Measurements from ENCODE around the gene TFR2. TPM values are rescaled to one million over a fixed set of nuclear protein-coding genes. Genes with fewer than 3 reads are reported as not detected.

The TFR2 gene
- total RNA-seq, 4 donors from 2014 or later = 0.81 to 3.9 (median 1.3) TPM

- no peaks in the 10 kb centered on the region for H3K9me3 ChIP-seq
- peaks cover 84% of the 10 kb centered on the region for H3K36me3 ChIP-seq
- no peak overlapping the region for H3K27ac ChIP-seq
- H3K27me3 ChIP-seq = no peaks in the 10 kb centered on the region
- TF ChIP-seq POLR2AphosphoS5 (IDR thresholded peaks at IDR 0.05) = no peak
- TF ChIP-seq, protein P1, sequence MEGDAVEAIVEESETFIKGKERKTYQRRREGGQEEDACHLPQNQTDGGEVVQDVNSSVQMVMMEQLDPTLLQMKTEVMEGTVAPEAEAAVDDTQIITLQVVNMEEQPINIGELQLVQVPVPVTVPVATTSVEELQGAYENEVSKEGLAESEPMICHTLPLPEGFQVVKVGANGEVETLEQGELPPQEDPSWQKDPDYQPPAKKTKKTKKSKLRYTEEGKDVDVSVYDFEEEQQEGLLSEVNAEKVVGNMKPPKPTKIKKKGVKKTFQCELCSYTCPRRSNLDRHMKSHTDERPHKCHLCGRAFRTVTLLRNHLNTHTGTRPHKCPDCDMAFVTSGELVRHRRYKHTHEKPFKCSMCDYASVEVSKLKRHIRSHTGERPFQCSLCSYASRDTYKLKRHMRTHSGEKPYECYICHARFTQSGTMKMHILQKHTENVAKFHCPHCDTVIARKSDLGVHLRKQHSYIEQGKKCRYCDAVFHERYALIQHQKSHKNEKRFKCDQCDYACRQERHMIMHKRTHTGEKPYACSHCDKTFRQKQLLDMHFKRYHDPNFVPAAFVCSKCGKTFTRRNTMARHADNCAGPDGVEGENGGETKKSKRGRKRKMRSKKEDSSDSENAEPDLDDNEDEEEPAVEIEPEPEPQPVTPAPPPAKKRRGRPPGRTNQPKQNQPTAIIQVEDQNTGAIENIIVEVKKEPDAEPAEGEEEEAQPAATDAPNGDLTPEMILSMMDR (IDR thresholded peaks at IDR 0.05) = no peak
- no peak overlapping the region for H3K4me3 ChIP-seq
- H3K4me1 ChIP-seq = peaks cover 7% of the 10 kb centered on the region
- 90% methylated on average over 21 of the region's 24 CpGs for WGBS
- DNase-seq (ENCODE audit: low spot score in 2 of 2) = no peak
Measured at GRCh38 chr7:100577103-100577502, 64.2 kb downstream of the TFR2 start.

GRCh38 chr7:100576384-100576993 lies 64.9 kb downstream of the TFR2 start:
- Histone ChIP-seq H3K9me3 (no peaks in the 10 kb centered on the region), H3K4me3 (no peak overlapping the region), H3K36me3 (peaks cover 78% of the 10 kb centered on the region), H3K27ac (no peak overlapping the region), H3K4me1 (peaks cover under 1% of the 10 kb centered on the region), H3K27me3 (no peaks in the 10 kb centered on the region)
- WGBS = 93% methylated on average over 13 of the region's 13 CpGs
- TF ChIP-seq, protein P1 (IDR thresholded peaks at IDR 0.05) = no peak
- no peak for TF ChIP-seq EP300 (IDR thresholded peaks at IDR 0.05)
- TF ChIP-seq POLR2AphosphoS5 (IDR thresholded peaks at IDR 0.05) = no peak
- no peak for DNase-seq (ENCODE audit: low spot score in 2 of 2)

GRCh38 chr7:100575746-100576383 lies 65.5 kb downstream of the TFR2 start:
- TF ChIP-seq POLR2AphosphoS5 (IDR thresholded peaks at IDR 0.05) (no peak), EP300 (IDR thresholded peaks at IDR 0.05) (no peak)
- no peak for DNase-seq (ENCODE audit: low spot score in 2 of 2)
- H3K9me3 ChIP-seq = no peaks in the 10 kb centered on the region
- no peaks in the 10 kb centered on the region for H3K4me1 ChIP-seq
- H3K36me3 ChIP-seq = peaks cover 71% of the 10 kb centered on the region
- no peaks in the 10 kb centered on the region for H3K27me3 ChIP-seq
- no peak overlapping the region for H3K4me3 ChIP-seq
- WGBS = 88% methylated on average over 17 of the region's 17 CpGs
- H3K27ac ChIP-seq = no peak overlapping the region

DNA sequence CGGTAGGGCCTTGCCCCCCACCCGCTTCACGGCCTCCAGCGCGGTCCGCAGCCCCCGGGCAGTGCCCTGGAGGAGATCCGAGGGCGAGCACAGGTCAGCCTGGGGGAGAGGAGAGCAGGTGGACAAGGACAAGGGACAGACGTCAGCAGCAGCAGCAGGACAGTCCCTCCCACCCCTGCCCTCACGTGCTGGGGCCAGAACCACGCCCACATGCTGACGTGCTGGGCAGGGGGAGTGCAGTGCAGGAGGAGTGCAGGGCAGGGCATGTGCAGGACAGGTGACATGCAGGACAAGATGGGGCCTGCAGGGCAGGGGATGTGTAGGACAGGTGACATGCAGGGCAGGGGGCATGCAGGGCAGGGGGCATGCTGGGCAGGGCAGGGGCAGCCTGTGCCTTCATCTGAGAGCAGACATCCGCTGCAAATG lies 66.1 kb downstream of the TFR2 start:
- Histone ChIP-seq H3K27ac (no peak overlapping the region), H3K36me3 (peaks cover 66% of the 10 kb centered on the region), H3K4me1 (peaks cover 3% of the 10 kb centered on the region), H3K9me3 (no peaks in the 10 kb centered on the region), H3K4me3 (no peak overlapping the region), H3K27me3 (no peaks in the 10 kb centered on the region)
- TF ChIP-seq EP300 (IDR thresholded peaks at IDR 0.05) (no peak), POLR2AphosphoS5 (IDR thresholded peaks at IDR 0.05) (no peak), POLR2A (IDR thresholded peaks at IDR 0.05) (no peak)
- TF ChIP-seq, protein P1 (IDR thresholded peaks at IDR 0.05) = no peak
- WGBS = 82% methylated on average over 14 of the region's 14 CpGs
- DNase-seq (ENCODE audit: low spot score in 2 of 2) = no peak

- no peak for DNase-seq (ENCODE audit: low spot score in 2 of 2)
- Histone ChIP-seq H3K9me3 (no peaks in the 10 kb centered on the region), H3K27ac (no peak overlapping the region), H3K27me3 (no peaks in the 10 kb centered on the region), H3K36me3 (peaks cover 60% of the 10 kb centered on the region), H3K4me1 (peaks cover 10% of the 10 kb centered on the region), H3K4me3 (no peak overlapping the region)
- 94% methylated on average over 44 of the region's 44 CpGs for WGBS
- no peak for TF ChIP-seq EP300 (IDR thresholded peaks at IDR 0.05)
- TF ChIP-seq, protein P1 (IDR thresholded peaks at IDR 0.05) = no peak
- no peak for TF ChIP-seq POLR2AphosphoS5 (IDR thresholded peaks at IDR 0.05)
- no peak for TF ChIP-seq POLR2A (IDR thresholded peaks at IDR 0.05)
Measured at GRCh38 chr7:100574362-100575205, 66.8 kb downstream of the TFR2 start.
